HepG2 (cell line): ENCODE data around the gene ITPR1. TPM values are rescaled to one million over a fixed set of nuclear protein-coding genes. Genes with fewer than 3 reads are reported as not detected.

ENCODE experiments used
- CREM ChIP-seq, 2 experiments: sonication (generic) in 1 of 2; formaldehyde crosslinking in 1 of 2; IDR thresholded peaks; 2 replicates each; pipeline versions ENCODE4 v1.4.0 to v1.6.1; 2016 to 2020; ENCODE audit warnings: antibody characterized with exemption in 1 of 2, mild to moderate bottlenecking in 1 of 2, missing genetic modification reagents in 1 of 2
- EED ChIP-seq: sonication (generic); formaldehyde crosslinking; IDR thresholded peaks from 2 replicates; pipeline ENCODE4 v1.5.0; 2020; ENCODE audit warnings: mild to moderate bottlenecking, missing genetic modification reagents
- GATAD2A ChIP-seq: IDR thresholded peaks from 2 replicates; pipeline ENCODE4 v1.6.1; 2016
- POLR2G ChIP-seq: fragments of 200-400 bp; formaldehyde crosslinking; IDR thresholded peaks from 2 replicates; pipeline ENCODE4 v1.6.1; 2018; ENCODE audit warnings: mild to moderate bottlenecking, low read depth, low read length, moderate library complexity
- REXO4 ChIP-seq: sonication (generic); formaldehyde crosslinking; IDR thresholded peaks from 2 replicates; pipeline ENCODE4 v1.8.0; 2022; ENCODE audit warnings: missing genetic modification reagents, mild to moderate bottlenecking, borderline replicate concordance
- ZNF124 ChIP-seq: sonication (generic); formaldehyde crosslinking; IDR thresholded peaks from 2 replicates; pipeline ENCODE4 v1.4.0; 2020; ENCODE audit warnings: missing genetic modification reagents
- ZNF441 ChIP-seq: sonication (generic); formaldehyde crosslinking; IDR thresholded peaks from 2 replicates; pipeline ENCODE4 v1.7.0; 2021; ENCODE audit warnings: missing genetic modification reagents, borderline replicate concordance
- ZNF558 ChIP-seq: sonication (generic); formaldehyde crosslinking; IDR thresholded peaks from 2 replicates; pipeline ENCODE4 v1.9.0; 2022; ENCODE audit warnings: mild to moderate bottlenecking, missing genetic modification reagents, borderline replicate concordance
- ZNF619 ChIP-seq: sonication (generic); formaldehyde crosslinking; IDR thresholded peaks from 2 replicates; pipeline ENCODE4 v1.4.0; 2020; ENCODE audit warnings: mild to moderate bottlenecking, missing genetic modification reagents
- polyA plus RNA-seq, 8 experiments: library from polyadenylated mRNA; depleted of rRNA in 3 of 8; stranded (reverse) in 7 of 8; unstranded in 1 of 8; fragments of >200 nt; fragmentation: Illumina TruSeq in 4 of 8; extraction: Trizol in 4 of 8; gene quantifications; 2 replicates each; pipeline versions ENCODE4 v1.2.1 to v1.2.3, GENCODE V29; 2011 to 2016; ENCODE audit warnings: low read depth in 4 of 8, missing spikeins in 1 of 8, mixed read lengths in 1 of 8; ENCODE audit not compliant: insufficient read depth in 1 of 8
- total RNA-seq, 5 experiments: library from RNA; depleted of rRNA; stranded (reverse); fragments of >200 nt; fragmentation: Illumina TruSeq; extraction: Trizol; gene quantifications; 2 replicates each; pipeline ENCODE4 v1.2.3, GENCODE V29; 2016; ENCODE audit warnings: low read depth in 1 of 5
- TF ChIP-seq, protein P1 (sequence below): sonication (generic); formaldehyde crosslinking; IDR thresholded peaks from 2 replicates; pipeline ENCODE4 v1.9.0; 2021; ENCODE audit warnings: missing genetic modification reagents, mild to moderate bottlenecking, borderline replicate concordance
- TF ChIP-seq, protein P2 (sequence below): sonication (generic); formaldehyde crosslinking; conservative IDR thresholded peaks from 2 replicates; pipeline ENCODE4 v1.4.0; 2020; ENCODE audit warnings: mild to moderate bottlenecking, missing genetic modification reagents, moderate library complexity
- TF ChIP-seq, protein P3 (sequence below): IDR thresholded peaks from 2 replicates; pipeline ENCODE4 v1.6.1; 2016; ENCODE audit warnings: missing compliant biosample characterization, missing genetic modification reagents, borderline replicate concordance
- TF ChIP-seq, protein P4 (sequence below): sonication (generic); formaldehyde crosslinking; IDR thresholded peaks from 2 replicates; pipeline ENCODE4 v1.9.0; 2021; ENCODE audit warnings: mild to moderate bottlenecking, missing genetic modification reagents
- TF ChIP-seq, protein P5 (sequence below): sonication (generic); formaldehyde crosslinking; IDR thresholded peaks from 2 replicates; pipeline ENCODE4 v1.5.0; 2020; ENCODE audit warnings: mild to moderate bottlenecking, missing genetic modification reagents

Gene ITPR1
- total and polyA plus RNA-seq, 2 of the 13 experiments (the other 11 are each of a cell fraction or from before 2014, with no cell fraction given): 10.0 to 11.4 TPM

DNA sequence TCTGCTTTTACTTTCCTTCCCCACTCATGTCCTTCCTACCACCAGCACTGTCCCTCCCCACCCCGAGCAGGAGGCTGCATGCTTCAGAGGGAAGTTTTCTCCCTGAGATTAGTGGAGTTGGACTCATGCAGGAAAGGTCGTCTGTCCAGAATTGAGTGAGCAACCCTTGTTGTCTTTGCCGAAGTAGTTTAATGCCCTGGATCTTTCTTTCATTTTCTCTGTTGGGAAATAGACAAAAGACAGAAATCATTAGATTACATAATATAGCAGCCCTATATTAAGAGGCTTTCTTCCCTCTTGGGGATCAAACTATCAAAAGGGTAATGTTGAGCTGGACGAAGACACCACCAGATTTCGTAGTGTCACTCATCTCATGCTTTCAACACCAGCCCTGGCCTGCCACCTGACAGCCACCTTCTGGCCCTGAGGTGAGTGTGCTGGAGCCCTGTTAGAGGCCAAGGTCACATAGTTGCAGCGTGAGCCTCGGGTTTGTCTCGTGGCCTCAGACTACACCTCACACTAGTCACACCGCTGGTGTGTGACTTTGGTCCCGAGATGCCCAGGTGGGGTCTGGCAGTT, 231.0 kb downstream of the ITPR1 start (continued):
- TF ChIP-seq, protein P1, sequence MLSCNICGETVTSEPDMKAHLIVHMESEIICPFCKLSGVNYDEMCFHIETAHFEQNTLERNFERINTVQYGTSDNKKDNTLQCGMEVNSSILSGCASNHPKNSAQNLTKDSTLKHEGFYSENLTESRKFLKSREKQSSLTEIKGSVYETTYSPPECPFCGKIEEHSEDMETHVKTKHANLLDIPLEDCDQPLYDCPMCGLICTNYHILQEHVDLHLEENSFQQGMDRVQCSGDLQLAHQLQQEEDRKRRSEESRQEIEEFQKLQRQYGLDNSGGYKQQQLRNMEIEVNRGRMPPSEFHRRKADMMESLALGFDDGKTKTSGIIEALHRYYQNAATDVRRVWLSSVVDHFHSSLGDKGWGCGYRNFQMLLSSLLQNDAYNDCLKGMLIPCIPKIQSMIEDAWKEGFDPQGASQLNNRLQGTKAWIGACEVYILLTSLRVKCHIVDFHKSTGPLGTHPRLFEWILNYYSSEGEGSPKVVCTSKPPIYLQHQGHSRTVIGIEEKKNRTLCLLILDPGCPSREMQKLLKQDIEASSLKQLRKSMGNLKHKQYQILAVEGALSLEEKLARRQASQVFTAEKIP: no peak
- no peak for TF ChIP-seq EED (CRISPR knock-in tag)
- TF ChIP-seq, protein P2, sequence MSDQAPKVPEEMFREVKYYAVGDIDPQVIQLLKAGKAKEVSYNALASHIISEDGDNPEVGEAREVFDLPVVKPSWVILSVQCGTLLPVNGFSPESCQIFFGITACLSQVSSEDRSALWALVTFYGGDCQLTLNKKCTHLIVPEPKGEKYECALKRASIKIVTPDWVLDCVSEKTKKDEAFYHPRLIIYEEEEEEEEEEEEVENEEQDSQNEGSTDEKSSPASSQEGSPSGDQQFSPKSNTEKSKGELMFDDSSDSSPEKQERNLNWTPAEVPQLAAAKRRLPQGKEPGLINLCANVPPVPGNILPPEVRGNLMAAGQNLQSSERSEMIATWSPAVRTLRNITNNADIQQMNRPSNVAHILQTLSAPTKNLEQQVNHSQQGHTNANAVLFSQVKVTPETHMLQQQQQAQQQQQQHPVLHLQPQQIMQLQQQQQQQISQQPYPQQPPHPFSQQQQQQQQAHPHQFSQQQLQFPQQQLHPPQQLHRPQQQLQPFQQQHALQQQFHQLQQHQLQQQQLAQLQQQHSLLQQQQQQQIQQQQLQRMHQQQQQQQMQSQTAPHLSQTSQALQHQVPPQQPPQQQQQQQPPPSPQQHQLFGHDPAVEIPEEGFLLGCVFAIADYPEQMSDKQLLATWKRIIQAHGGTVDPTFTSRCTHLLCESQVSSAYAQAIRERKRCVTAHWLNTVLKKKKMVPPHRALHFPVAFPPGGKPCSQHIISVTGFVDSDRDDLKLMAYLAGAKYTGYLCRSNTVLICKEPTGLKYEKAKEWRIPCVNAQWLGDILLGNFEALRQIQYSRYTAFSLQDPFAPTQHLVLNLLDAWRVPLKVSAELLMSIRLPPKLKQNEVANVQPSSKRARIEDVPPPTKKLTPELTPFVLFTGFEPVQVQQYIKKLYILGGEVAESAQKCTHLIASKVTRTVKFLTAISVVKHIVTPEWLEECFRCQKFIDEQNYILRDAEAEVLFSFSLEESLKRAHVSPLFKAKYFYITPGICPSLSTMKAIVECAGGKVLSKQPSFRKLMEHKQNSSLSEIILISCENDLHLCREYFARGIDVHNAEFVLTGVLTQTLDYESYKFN: peak; percentile 48
- TF ChIP-seq, protein P3, sequence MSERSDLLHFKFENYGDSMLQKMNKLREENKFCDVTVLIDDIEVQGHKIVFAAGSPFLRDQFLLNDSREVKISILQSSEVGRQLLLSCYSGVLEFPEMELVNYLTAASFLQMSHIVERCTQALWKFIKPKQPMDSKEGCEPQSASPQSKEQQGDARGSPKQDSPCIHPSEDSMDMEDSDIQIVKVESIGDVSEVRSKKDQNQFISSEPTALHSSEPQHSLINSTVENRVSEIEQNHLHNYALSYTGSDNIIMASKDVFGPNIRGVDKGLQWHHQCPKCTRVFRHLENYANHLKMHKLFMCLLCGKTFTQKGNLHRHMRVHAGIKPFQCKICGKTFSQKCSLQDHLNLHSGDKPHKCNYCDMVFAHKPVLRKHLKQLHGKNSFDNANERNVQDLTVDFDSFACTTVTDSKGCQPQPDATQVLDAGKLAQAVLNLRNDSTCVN (CRISPR knock-in tag): peak; percentile 62; the same call in 1 of the 2 replicates
- no peak for TF ChIP-seq ZNF558 (CRISPR knock-in tag)
- no peak for TF ChIP-seq REXO4 (CRISPR knock-in tag)
- peak; percentile 68 for TF ChIP-seq GATAD2A
- no peak for TF ChIP-seq ZNF124
- TF ChIP-seq, protein P4, sequence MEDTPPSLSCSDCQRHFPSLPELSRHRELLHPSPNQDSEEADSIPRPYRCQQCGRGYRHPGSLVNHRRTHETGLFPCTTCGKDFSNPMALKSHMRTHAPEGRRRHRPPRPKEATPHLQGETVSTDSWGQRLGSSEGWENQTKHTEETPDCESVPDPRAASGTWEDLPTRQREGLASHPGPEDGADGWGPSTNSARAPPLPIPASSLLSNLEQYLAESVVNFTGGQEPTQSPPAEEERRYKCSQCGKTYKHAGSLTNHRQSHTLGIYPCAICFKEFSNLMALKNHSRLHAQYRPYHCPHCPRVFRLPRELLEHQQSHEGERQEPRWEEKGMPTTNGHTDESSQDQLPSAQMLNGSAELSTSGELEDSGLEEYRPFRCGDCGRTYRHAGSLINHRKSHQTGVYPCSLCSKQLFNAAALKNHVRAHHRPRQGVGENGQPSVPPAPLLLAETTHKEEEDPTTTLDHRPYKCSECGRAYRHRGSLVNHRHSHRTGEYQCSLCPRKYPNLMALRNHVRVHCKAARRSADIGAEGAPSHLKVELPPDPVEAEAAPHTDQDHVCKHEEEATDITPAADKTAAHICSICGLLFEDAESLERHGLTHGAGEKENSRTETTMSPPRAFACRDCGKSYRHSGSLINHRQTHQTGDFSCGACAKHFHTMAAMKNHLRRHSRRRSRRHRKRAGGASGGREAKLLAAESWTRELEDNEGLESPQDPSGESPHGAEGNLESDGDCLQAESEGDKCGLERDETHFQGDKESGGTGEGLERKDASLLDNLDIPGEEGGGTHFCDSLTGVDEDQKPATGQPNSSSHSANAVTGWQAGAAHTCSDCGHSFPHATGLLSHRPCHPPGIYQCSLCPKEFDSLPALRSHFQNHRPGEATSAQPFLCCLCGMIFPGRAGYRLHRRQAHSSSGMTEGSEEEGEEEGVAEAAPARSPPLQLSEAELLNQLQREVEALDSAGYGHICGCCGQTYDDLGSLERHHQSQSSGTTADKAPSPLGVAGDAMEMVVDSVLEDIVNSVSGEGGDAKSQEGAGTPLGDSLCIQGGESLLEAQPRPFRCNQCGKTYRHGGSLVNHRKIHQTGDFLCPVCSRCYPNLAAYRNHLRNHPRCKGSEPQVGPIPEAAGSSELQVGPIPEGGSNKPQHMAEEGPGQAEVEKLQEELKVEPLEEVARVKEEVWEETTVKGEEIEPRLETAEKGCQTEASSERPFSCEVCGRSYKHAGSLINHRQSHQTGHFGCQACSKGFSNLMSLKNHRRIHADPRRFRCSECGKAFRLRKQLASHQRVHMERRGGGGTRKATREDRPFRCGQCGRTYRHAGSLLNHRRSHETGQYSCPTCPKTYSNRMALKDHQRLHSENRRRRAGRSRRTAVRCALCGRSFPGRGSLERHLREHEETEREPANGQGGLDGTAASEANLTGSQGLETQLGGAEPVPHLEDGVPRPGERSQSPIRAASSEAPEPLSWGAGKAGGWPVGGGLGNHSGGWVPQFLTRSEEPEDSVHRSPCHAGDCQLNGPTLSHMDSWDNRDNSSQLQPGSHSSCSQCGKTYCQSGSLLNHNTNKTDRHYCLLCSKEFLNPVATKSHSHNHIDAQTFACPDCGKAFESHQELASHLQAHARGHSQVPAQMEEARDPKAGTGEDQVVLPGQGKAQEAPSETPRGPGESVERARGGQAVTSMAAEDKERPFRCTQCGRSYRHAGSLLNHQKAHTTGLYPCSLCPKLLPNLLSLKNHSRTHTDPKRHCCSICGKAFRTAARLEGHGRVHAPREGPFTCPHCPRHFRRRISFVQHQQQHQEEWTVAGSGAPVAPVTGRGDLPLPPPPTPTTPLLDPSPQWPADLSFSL (CRISPR knock-in tag): no peak
- TF ChIP-seq, protein P5, sequence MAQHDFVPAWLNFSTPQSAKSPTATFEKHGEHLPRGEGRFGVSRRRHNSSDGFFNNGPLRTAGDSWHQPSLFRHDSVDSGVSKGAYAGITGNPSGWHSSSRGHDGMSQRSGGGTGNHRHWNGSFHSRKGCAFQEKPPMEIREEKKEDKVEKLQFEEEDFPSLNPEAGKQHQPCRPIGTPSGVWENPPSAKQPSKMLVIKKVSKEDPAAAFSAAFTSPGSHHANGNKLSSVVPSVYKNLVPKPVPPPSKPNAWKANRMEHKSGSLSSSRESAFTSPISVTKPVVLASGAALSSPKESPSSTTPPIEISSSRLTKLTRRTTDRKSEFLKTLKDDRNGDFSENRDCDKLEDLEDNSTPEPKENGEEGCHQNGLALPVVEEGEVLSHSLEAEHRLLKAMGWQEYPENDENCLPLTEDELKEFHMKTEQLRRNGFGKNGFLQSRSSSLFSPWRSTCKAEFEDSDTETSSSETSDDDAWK (CRISPR knock-in tag): no peak
- no peak for TF ChIP-seq POLR2G
- TF ChIP-seq ZNF441: no peak
- TF ChIP-seq CREM (IDR thresholded peaks at IDR 0.05): no peak
- TF ChIP-seq CREM (CRISPR knock-in tag; IDR thresholded peaks at IDR 0.05): no peak
- 0 out of 2 replicates have a peak, but pooled peaks have one; percentile 25 for TF ChIP-seq ZNF619
